ENCODE results near the gene CELF4.
A peak's percentile ranks its signal among the peaks of the same experiment; 100 is the strongest.

CELF4 gene

GRCh38 chr18:37398248-37398920 is 167.2 kb downstream of the CELF4 start:
- no peak overlapping the region for H3K27ac ChIP-seq
- no peak overlapping the region for H3K4me3 ChIP-seq (ENCODE audit: low read depth, low read length)
- H3K9me3 ChIP-seq (ENCODE audit: severe bottlenecking), result no peaks in the 10 kb centered on the region
- no peaks in the 10 kb centered on the region for H3K27me3 ChIP-seq (ENCODE audit: insufficient read depth, low read depth, severe bottlenecking)
- H3K36me3 ChIP-seq, result no peaks in the 10 kb centered on the region
- no peak for TF ChIP-seq CTCF (IDR thresholded peaks at IDR 0.05; ENCODE audit: low read depth, low read length)
- DNase-seq, result no peak

GRCh38 chr18:37397814-37398213 is 167.8 kb downstream of the CELF4 start:
- Histone ChIP-seq H3K36me3 (no peaks in the 10 kb centered on the region), H3K4me3 (ENCODE audit: low read depth, low read length) (no peak overlapping the region), H3K27me3 (ENCODE audit: insufficient read depth, low read depth, severe bottlenecking) (no peaks in the 10 kb centered on the region), H3K9me3 (ENCODE audit: severe bottlenecking) (no peaks in the 10 kb centered on the region), H3K27ac (no peak overlapping the region)
- TF ChIP-seq CTCF (IDR thresholded peaks at IDR 0.05; ENCODE audit: low read depth, low read length), result 0 out of 2 replicates have a peak, but pooled peaks have one; percentile 8
- no peak for DNase-seq

GRCh38 chr18:37396971-37397720 is 168.5 kb downstream of the CELF4 start:
- Histone ChIP-seq H3K27ac (no peak overlapping the region), H3K4me3 (ENCODE audit: low read depth, low read length) (no peak overlapping the region), H3K27me3 (ENCODE audit: insufficient read depth, low read depth, severe bottlenecking) (no peaks in the 10 kb centered on the region), H3K9me3 (ENCODE audit: severe bottlenecking) (no peaks in the 10 kb centered on the region), H3K36me3 (no peaks in the 10 kb centered on the region)
- DNase-seq, result no peak
- TF ChIP-seq CTCF (IDR thresholded peaks at IDR 0.05; ENCODE audit: low read depth, low read length), result no peak

DNA sequence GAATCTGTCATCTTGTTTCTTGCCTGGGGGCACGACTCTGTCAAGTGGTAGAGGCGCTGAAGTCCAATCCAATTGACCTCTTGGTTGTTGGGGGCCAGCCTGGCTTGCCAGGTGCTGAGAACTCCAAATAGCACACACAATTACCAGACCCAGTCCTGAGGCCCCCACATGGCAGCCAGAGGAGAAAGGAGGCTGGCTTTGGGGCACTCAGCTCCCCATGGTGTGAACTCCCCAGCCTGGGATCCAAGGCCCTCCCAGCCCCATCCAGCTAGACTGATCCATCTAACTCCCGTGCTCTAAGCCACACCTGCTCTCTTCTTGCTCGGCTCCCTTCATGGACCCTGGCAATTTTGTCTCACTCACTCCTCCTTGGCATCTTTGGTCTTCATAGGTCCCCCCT is 170.0 kb downstream of the CELF4 start:
- H3K27ac ChIP-seq, result no peak overlapping the region
- no peaks in the 10 kb centered on the region for H3K9me3 ChIP-seq (ENCODE audit: severe bottlenecking)
- DNase-seq, result no peak
- H3K27me3 ChIP-seq (ENCODE audit: insufficient read depth, low read depth, severe bottlenecking), result no peaks in the 10 kb centered on the region
- no peak for TF ChIP-seq CTCF (IDR thresholded peaks at IDR 0.05; ENCODE audit: low read depth, low read length)
- H3K36me3 ChIP-seq, result no peaks in the 10 kb centered on the region
- no peak overlapping the region for H3K4me3 ChIP-seq (ENCODE audit: low read depth, low read length)

DNA sequence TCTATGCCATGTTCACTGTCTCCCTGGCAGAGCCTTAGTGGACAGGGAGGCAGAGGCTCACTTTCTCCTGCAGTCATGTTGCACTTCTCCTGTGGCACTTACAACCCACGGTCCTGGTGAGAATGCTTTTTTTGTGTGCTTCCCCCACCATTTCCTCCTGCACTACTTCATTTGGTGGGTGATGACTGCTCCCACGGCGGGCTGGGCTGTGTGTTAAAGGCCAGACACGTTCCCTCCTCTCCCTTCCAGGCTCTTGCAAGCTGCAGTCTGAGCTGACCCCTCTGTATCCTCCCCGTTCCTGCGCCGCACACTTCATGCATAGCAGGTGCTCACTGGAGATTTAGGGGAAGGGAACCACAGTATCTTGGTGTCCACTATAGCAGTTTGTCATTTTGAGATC is 170.5 kb downstream of the CELF4 start:
- no peaks in the 10 kb centered on the region for H3K27me3 ChIP-seq (ENCODE audit: insufficient read depth, low read depth, severe bottlenecking)
- no peak overlapping the region for H3K4me3 ChIP-seq (ENCODE audit: low read depth, low read length)
- no peaks in the 10 kb centered on the region for H3K36me3 ChIP-seq
- no peak for DNase-seq
- no peaks in the 10 kb centered on the region for H3K9me3 ChIP-seq (ENCODE audit: severe bottlenecking)
- H3K27ac ChIP-seq, result no peak overlapping the region
- no peak for TF ChIP-seq CTCF (IDR thresholded peaks at IDR 0.05; ENCODE audit: low read depth, low read length)
